Measurements from ENCODE around the gene CCL4. TPM values are rescaled to one million over a fixed set of nuclear protein-coding genes. Genes with fewer than 3 reads are reported as not detected.
"Not testable (repeated sequence)": the region's sequence is repeated elsewhere in the genome, so short reads cannot be mapped to it uniquely, and the experiment has no call there.

The CCL4 gene
- total RNA-seq, 6 donors from 2014 or later = 5.7 to 24.0 (median 14.1) TPM

GRCh38 chr17:36094232-36094631, 9.4 kb upstream of the CCL4 start:
- WGBS, 2 donors = 78 to 100% methylated on average over 1 of the region's 1 CpG

GRCh38 chr17:36094746-36095145, 8.9 kb upstream of the CCL4 start:
- H3K27me3 ChIP-seq = no peaks in the 10 kb centered on the region
- no peak overlapping the region for H3K4me3 ChIP-seq
- ATAC-seq (ENCODE audit: low FRiP score in 2 of 2) (no peak), DNase-seq (no peak)
- no peaks in the 10 kb centered on the region for H3K36me3 ChIP-seq
- no peaks in the 10 kb centered on the region for H3K9me3 ChIP-seq
- TF ChIP-seq POLR2AphosphoS5 (IDR thresholded peaks at IDR 0.05) (no peak), EP300 (IDR thresholded peaks at IDR 0.05) (no peak), POLR2A (IDR thresholded peaks at IDR 0.05) (no peak), CTCF (IDR thresholded peaks at IDR 0.05) (no peak)
- 77 to 94% methylated on average over 7 of the region's 7 CpGs for WGBS, 2 donors
- peaks cover 0 to 2% (median 0%) of the 10 kb centered on the region in 4 donors for H3K4me1 ChIP-seq
- H3K27ac ChIP-seq = no peak overlapping the region

More at GRCh38 chr17:36094232-36094631, 9.4 kb upstream of the CCL4 start:
- Histone ChIP-seq H3K27me3 (no peaks in the 10 kb centered on the region), H3K27ac (no peak overlapping the region), H3K36me3 (no peaks in the 10 kb centered on the region), H3K4me3 (no peak overlapping the region), H3K4me1 (peaks cover 0 to 2% (median 0%) of the 10 kb centered on the region in 4 donors), H3K9me3 (no peaks in the 10 kb centered on the region)
- ATAC-seq (ENCODE audit: low FRiP score in 2 of 2) (no peak), DNase-seq (no peak)
- TF ChIP-seq EP300 (IDR thresholded peaks at IDR 0.05) (no peak), POLR2AphosphoS5 (IDR thresholded peaks at IDR 0.05) (no peak), POLR2A (IDR thresholded peaks at IDR 0.05) (no peak), CTCF (IDR thresholded peaks at IDR 0.05) (no peak)

DNA sequence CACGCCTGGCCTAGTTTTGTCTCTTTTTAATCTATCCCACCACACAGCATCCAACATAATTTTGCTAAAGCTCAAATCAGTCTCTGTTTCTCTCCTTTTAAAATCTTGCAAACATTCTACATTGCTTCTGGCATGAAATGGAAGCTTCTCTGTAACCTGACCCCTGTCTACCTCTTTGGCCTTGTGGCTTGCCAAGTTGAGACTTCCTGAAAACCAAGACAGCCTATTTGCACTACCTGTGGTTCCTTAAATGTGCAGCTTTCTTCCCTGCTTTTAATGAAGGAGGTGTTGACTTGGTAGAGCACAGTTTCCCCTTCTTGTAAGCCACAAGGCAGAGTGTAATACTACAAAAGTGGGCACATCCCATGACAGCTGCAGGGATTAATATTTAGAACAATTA, 7.6 kb upstream of the CCL4 start:
- WGBS, 2 donors = 94 to 95% methylated on average over 1 of the region's 1 CpG
- H3K36me3 ChIP-seq = no peaks in the 10 kb centered on the region
- ATAC-seq (ENCODE audit: low FRiP score in 2 of 2) = no peak

DNA sequence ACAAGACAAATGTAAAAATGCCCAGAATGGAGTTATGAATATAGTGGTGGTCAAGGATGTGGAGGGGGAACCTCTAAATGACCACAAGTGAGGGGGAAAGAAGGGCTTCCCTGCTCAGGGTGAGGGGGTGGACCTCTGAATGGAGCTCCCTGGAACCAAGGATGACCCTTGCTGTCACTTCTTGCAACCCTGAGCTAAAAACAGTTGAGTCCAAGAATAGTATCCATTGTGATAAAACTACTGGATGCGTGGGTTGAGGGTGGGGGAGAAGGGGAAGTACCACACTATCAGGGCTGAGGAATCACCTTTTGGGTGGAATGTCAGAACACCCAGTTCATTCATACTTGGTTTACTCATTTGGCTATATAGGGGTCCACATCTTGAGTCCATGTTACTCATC, 4.6 kb upstream of the CCL4 start:
- H3K36me3 ChIP-seq; H3K4me1 ChIP-seq; H3K4me3 ChIP-seq; ATAC-seq (ENCODE audit: low FRiP score in 2 of 2); DNase-seq; H3K27ac ChIP-seq; H3K27me3 ChIP-seq; H3K9me3 ChIP-seq: not testable (repeated sequence)
- WGBS, 2 donors = 81 to 100% methylated on average over 1 of the region's 1 CpG

More for the DNA sequence above, 7.6 kb upstream of the CCL4 start:
- DNase-seq = no peak
- no peak overlapping the region for H3K27ac ChIP-seq
- H3K9me3 ChIP-seq = no peaks in the 10 kb centered on the region
- no peaks in the 10 kb centered on the region for H3K27me3 ChIP-seq
- no peak for TF ChIP-seq POLR2A (IDR thresholded peaks at IDR 0.05)
- TF ChIP-seq EP300 (IDR thresholded peaks at IDR 0.05) = no peak
- TF ChIP-seq POLR2AphosphoS5 (IDR thresholded peaks at IDR 0.05) = no peak
- TF ChIP-seq CTCF (IDR thresholded peaks at IDR 0.05) = no peak
- H3K4me1 ChIP-seq = peaks cover 0 to 2% (median 0%) of the 10 kb centered on the region in 4 donors
- no peak overlapping the region for H3K4me3 ChIP-seq

- peak overlapping the region in 2 of 4 donors; percentile 35 to 56 for H3K27ac ChIP-seq
- H3K9me3 ChIP-seq; DNase-seq; H3K27me3 ChIP-seq; ATAC-seq (ENCODE audit: low FRiP score in 2 of 2); H3K36me3 ChIP-seq: not testable (repeated sequence)
- WGBS, 2 donors = 56 to 60% methylated on average over 7 of the region's 7 CpGs
- H3K4me3 ChIP-seq = peak overlapping the region in 1 of 4 donors; percentile 26
- peaks cover 2 to 10% (median 5%) of the 10 kb centered on the region in 4 donors for H3K4me1 ChIP-seq
Observed at GRCh38 chr17:36104246-36104645, 619 bp downstream of the CCL4 start.

DNA sequence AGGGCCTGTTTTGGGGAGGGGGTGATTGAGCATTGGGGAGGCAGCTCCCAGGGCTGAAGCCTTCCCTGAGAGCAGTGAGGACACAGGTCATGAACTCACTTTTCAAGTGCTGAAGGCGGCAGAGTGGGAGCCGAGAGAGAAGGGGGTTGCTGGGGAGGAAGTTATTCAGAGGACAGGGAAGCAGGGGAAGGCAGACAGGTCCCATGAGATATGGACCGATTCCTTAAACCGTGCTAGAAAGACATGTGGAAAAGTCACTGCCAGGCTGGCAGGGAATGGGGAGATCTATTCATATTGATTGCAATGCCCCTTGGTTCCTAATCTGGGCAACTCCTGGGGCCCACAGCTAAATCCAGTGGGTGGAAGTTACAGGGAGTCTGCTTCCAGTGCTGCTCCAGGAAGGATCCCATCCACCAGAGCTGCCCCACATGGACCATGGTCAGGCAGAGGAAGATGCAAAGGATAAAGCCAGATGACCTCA, 1.1 kb downstream of the CCL4 start:
- TF ChIP-seq POLR2AphosphoS5 (IDR thresholded peaks at IDR 0.05) (no peak), POLR2A (IDR thresholded peaks at IDR 0.05) (no peak), EP300 (IDR thresholded peaks at IDR 0.05) (no peak), CTCF (IDR thresholded peaks at IDR 0.05) (no peak)
- whole genome bisulfite sequencing, 2 donors = 24 to 43% methylated on average over 4 of the region's 4 CpGs
- Histone ChIP-seq H3K27ac (peak overlapping the region in 3 of 4 donors; percentile 18 to 56 (median 35)), H3K27me3 (no peaks in the 10 kb centered on the region), H3K36me3 (no peaks in the 10 kb centered on the region), H3K9me3 (no peaks in the 10 kb centered on the region), H3K4me3 (peak overlapping the region in 2 of 4 donors; percentile 5 to 26), H3K4me1 (peaks cover 2 to 10% (median 5%) of the 10 kb centered on the region in 4 donors)
- ATAC-seq (ENCODE audit: low FRiP score in 2 of 2) (no peak), DNase-seq (no peak)
